ENCODE measurements around the gene ERO1B.
"Not testable (repeated sequence)": the region's sequence is repeated elsewhere in the genome, so short reads cannot be mapped to it uniquely, and the experiment has no call there.

The ERO1B gene

DNA sequence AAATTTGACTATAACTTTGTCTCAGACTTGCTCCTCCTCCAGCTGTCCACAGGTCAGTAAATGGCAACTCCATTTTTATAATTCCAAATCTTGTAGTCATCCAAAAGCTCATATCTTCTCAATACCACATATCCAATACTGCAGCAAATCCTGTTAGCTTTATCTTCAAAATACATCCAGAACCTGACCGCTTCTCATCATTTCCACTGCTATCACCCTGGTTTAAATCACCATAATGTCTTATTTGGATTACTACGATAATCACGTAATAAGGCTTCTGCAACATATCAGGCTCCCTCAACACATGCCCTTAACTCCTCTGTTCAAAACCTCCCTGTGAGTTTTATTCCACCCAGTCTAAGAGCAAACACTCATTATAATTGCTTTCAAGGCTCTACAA lies 34.5 kb downstream of the ERO1B start:
- no peak for DNase-seq

GRCh38 chr1:236242568-236242967 lies 39.2 kb downstream of the ERO1B start:
- no peak for DNase-seq

DNA sequence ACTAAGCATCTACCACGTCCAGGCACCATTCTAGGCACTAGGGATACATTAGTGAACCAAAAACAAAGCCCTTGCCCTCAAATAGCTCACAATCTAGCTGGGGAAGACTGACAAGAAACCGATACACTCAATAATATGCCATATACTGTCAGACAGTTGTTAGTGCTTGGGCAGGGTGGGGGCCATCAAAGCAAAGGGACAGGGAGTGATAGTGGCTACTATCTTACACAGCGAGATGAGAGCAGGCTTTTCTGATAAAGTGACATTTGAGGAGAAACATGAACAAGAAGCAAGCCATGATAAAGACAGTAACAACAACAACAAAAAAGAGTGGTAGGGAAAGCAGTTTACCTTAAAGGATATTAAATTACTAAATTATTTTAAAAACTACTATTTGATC lies 41.1 kb downstream of the ERO1B start:
- no peak for DNase-seq

DNA sequence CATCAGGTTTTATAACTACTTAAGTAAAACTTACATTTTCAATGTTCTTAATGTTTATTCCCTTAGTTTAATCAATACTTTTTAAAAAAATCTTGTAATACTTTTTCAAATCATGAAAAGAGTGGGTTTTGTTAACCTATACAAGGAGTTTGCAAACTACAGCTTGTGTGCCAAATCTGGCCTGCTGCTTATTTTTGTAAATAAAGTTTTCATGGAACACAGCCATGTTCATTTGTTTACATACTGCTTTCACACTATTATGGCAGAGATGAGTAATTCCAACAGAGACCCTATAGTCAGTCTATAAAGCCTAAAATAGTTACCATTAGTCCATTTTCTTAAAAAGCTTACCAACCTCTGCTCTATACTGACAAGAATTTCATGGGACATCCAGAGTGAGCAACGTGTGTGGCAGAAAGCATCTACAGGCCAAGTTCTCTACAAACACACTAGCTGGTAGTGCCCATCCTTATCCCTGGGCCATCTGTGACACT lies 42.6 kb downstream of the ERO1B start:
- DNase-seq, result no peak

DNA sequence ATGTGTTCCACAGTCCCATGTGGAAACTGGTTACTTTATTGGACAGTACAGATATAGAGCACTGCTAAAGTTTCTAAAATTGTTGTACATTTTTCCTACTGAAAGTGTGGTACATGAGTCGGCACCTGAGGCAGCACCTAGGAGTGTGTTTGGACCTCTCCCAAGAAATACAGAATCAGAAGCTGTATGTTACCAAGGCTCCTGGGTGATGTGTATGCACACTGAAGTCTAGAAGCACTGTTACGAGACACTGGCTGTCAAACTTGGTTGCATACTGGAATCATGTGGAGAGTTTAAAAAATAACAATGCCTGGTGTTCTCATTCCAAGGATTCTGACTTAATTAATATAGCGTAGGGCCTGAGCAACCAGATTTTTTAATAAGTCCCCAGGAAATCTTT lies 46.6 kb downstream of the ERO1B start:
- DNase-seq, result no peak

DNA sequence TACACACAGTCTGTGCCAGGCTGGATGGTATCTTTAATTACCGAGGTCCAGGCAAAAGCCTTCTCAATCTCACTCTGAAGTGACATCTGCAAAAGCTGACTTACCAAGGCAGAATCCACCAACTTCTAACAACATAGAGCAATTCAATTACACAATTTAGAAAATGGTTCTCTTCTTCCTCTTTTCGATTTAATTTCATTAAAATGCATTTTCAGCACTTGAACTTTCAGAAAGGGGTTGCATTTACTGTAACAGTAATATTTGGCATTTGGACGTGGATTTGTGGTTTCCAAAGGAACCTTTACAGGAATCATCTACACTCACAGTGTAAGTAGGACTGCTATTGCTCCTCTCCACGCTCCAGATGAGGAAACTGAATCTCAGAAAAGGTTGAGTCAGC lies 53.3 kb downstream of the ERO1B start:
- DNase-seq, result peak; percentile 67

- DNase-seq, result peak; percentile 15
Measured at GRCh38 chr1:236222632-236223031, 59.1 kb downstream of the ERO1B start.

GRCh38 chr1:236220473-236220872 lies 61.3 kb downstream of the ERO1B start:
- no peak for DNase-seq

GRCh38 chr1:236214761-236215160 lies 67.0 kb downstream of the ERO1B start:
- DNase-seq, result no peak

GRCh38 chr1:236213534-236213933 lies 68.2 kb downstream of the ERO1B start:
- DNase-seq, result no peak

DNA sequence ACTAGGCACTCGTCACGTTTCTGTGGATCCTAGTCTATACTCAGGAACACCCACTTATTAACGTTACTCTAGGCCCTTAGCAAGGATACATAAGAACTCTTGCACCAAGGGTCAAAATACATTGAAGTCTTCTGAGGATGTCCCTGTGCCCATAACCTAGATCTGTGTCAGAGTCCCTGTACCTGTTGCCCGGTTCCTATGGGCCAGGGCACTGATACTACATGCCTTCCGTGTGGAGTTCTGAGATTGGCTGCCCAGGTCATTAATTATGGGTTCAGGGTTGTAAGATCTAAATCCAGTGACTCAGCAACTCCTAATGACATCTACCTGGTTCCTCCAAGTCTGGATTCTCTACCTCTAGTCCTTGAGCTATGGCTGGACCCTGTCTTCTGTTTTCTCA lies 69.9 kb downstream of the ERO1B start:
- no peak for DNase-seq

DNA sequence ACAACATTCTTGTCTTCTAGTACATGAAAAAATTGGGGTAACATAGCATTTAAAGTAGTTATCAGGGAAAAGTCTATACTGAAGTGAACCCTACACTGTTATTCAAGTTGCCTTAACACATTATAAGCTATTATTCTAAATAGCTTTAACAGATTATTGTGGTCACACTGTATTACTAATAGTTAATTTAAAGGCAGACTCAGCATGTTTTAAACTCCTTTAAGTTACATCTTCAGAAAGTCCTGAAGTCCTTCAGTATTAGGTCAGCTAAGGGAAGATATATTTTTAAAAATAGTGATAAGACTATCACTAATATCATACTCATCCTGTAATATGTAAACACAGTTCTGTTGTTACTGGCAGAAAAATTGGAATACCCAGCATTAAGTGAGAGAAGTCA lies 72.0 kb downstream of the ERO1B start:
- no peak for DNase-seq

GRCh38 chr1:236209185-236209584 lies 72.6 kb downstream of the ERO1B start:
- DNase-seq, result no peak

GRCh38 chr1:236207569-236207968 lies 74.2 kb downstream of the ERO1B start:
- no peak for DNase-seq

- DNase-seq, result no peak
Measured at GRCh38 chr1:236207121-236207520, 74.6 kb downstream of the ERO1B start.

GRCh38 chr1:236206548-236206947 lies 75.2 kb downstream of the ERO1B start:
- peak; percentile 76 for DNase-seq

GRCh38 chr1:236204656-236205055 lies 77.1 kb downstream of the ERO1B start:
- DNase-seq, result no peak

DNA sequence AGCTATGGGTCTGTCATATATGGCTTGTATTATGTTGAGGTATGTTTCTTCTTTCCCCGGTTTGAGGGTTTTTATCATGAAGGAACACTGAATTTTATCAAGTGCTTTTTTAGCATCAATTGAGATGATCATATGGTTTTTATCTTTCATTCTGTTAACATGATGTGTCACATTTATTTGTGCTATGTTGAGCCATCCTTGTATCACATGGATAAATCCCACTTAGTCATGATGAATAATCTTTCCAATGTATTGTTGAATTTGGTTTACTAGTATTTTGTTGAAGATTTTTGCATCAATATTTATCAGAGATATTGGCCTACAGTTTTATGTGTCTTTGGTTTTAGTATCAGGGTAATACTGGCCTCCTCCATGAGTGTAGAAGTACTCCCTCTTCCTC lies 77.7 kb downstream of the ERO1B start:
- DNase-seq, result peak; percentile 15

DNA sequence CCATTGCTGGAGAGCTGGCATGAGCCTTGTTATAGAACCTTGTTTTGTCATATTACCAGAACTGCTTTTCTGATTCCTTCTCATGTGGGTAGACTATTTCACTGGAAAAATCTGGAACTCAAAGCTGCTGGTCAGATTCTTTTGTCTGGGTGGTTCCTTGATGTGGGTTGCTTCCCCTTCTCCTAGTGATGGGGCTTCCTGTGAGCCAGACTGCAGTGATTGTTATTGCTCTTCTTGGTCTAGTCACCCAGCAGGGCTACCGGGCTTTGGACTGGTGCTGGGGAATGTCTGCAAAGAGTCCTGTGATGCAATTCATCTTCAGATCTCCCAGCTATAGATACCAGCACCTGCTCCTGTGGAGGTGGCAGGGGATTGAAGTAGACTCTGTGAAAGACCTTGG lies 80.0 kb downstream of the ERO1B start:
- peak; percentile 39 for DNase-seq

DNA sequence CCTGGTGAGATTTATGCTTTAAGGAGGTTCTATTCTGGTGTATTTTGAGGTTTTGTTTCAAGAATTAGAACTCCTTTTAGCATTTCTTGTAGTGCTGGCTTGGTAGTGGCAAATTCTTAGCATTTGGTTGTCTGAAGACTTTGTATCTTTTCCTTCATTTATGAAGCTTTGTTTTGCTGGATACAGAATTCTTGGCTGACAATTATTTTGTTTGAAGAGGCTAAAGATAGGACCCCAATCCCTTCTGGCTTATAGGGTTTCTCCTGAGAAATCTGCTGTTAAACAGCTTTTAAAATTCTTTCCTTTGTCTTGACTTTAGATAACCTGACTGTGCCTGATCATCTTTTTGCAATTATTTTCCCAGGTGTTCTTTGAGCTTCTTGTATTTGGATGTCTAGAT lies 80.8 kb downstream of the ERO1B start:
- DNase-seq, result no peak

GRCh38 chr1:236193184-236193583 lies 88.6 kb downstream of the ERO1B start:
- DNase-seq, result no peak

DNA sequence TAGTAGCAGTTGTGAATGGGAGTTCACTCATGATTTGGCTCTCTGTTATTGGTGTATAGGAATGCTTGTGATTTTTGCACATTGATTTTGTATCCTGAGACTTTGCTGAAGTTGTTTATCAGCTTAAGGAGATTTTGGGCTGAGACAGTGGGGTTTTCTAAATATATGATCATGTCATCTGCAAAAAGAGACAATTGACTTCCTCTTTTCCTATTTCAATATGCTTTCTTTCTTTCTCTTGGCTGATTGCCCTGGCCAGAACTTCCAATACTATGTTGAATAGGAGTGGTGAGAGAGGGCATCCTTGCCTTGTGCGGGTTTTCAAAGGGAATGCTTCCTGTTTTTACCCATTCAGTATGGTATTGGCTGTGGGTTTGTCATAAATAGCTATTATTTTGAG lies 93.7 kb downstream of the ERO1B start:
- DNase-seq, result not testable (repeated sequence)

DNA sequence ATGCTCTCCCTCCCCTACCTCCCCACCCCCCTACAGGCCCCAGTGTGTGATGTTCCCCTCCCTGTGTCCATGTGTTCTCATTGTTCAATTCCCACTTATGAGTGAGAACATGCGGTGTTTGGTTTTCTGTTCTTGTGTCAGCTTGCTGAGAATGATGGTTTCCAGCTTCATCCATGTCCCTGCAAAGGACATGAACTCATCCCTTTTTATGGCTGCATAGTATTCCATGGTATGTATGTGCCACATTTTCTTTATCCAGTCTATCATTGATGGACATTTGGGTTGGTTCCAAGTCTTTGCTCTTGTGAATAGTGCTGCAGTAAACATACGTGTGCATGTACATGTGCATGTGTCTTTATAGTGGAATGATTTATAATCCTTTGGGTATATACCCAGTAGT lies 95.3 kb downstream of the ERO1B start:
- not testable (repeated sequence) for DNase-seq

GRCh38 chr1:236185687-236186086 lies 96.1 kb downstream of the ERO1B start:
- peak; percentile 57 for DNase-seq

DNA sequence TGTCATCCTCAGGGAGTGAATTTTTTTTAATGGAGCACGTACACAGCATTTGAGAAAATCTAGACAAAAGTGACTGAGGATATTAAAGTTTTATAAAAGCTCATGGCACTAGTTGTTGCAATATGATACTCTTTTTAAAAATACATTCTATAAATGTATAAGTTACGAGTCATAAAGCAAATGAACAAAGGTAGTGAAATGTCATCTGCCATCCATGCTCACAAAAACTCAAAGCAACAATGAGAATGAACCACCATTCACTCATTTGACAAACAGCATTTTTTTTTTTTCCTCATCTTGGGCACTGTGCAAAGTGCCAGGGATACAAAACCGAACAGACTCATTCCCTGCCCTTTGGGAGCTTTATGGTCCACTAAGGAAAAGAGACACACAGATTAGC lies 100.7 kb downstream of the ERO1B start:
- no peak for DNase-seq

- DNase-seq, result no peak
Measured at GRCh38 chr1:236179634-236180033, 102.1 kb downstream of the ERO1B start.
